HCT116 (cell line): Measurements from ENCODE around the gene MORN1. TPM values are rescaled to one million over a fixed set of nuclear protein-coding genes. Genes with fewer than 3 reads are reported as not detected.

ENCODE experiments used
- ATAC-seq: fragments of 200-7000 bp; cut with Tn5 transposase; 2 replicates; pipeline ENCODE4 v1.9.1; 2020; ENCODE audit warnings: mild to moderate bottlenecking, moderate library complexity
- BruUV-seq: library from RNA; stranded (reverse); fragments of 400-500 nt; replicated peaks from 2 replicates; lab custom pipeline; 2021; lab: Mats Ljungman, UMichigan
- CTCF ChIA-PET: fragments of 300-600 bp; sonication (Branson Sonifier 250); formaldehyde crosslinking; loops from one replicate; lab custom pipeline; 2021; ENCODE audit warnings: antibody characterized with exemption; lab: Charles Lee
- POLR2A ChIA-PET: fragments of 300-600, 350-600 bp; sonication (Branson Sonifier 250); formaldehyde crosslinking; loops from one replicate; lab custom pipeline; 2021; ENCODE audit warnings: antibody characterized with exemption; lab: Charles Lee
- RAD21 ChIA-PET, 2 experiments: fragments of 300-600 bp; sonication (Branson Sonifier 250); formaldehyde crosslinking; loops; one replicate each; lab custom pipeline; 2023; ENCODE audit warnings: low total read pairs in 2 of 2; ENCODE audit not compliant: uncharacterized antibody in 2 of 2, unreplicated experiment in 2 of 2, low non-redundant PET in 1 of 2; lab: Charles Lee
- DNase-seq: peaks from one replicate; pipeline ENCODE4 v3.0.0-alpha.2; 2010; ENCODE audit warnings: low read depth, low spot score
- H2AFZ ChIP-seq: fragments of 200-600 bp; shearing (Covaris generic), sonication (generic); 2 replicates; pipeline ENCODE4 v1.6.1; 2017; ENCODE audit warnings: low read depth, mixed run types, mixed read lengths, antibody characterized with exemption, low read length; ENCODE audit not compliant: poor library complexity, severe bottlenecking
- H3K27ac ChIP-seq: 2 replicates; pipeline ENCODE4 v1.5.1; 2012; ENCODE audit warnings: low read depth, low read length
- H3K27me3 ChIP-seq: fragments of 200-600 bp; sonication (generic); 2 replicates; pipeline ENCODE4 v1.6.1; 2016; ENCODE audit warnings: mixed run types, low read length, mixed read lengths; ENCODE audit not compliant: insufficient read depth
- H3K36me3 ChIP-seq, 2 experiments: fragments of 200-500 bp in 1 of 2; fragments of 200-600 bp in 1 of 2; sonication (Bioruptor generic) in 1 of 2; sonication (generic) in 1 of 2; 2 replicates each; pipeline versions ENCODE4 v1.5.1 to v1.6.1; 2014 to 2016; ENCODE audit warnings: low read length in 2 of 2, inconsistent platforms in 1 of 2, mixed read lengths in 1 of 2, mixed run types in 1 of 2; ENCODE audit not compliant: insufficient read depth in 2 of 2, control insufficient read depth in 1 of 2
- H3K4me1 ChIP-seq, 2 experiments: fragments of 200-600 bp in 1 of 2; sonication (generic) in 1 of 2; 2 replicates each; pipeline versions ENCODE4 v1.5.1 to v1.6.1; 2012 to 2017; ENCODE audit warnings: low read length in 2 of 2, inconsistent platforms in 1 of 2, mild to moderate bottlenecking in 1 of 2, mixed read lengths in 1 of 2, mixed run types in 1 of 2, moderate library complexity in 1 of 2; ENCODE audit not compliant: insufficient read depth in 2 of 2, control insufficient read depth in 1 of 2
- H3K4me2 ChIP-seq: fragments of 200-600 bp; sonication (generic); 2 replicates; pipeline ENCODE4 v1.6.1; 2017; ENCODE audit warnings: mixed run types, low read length, mixed read lengths
- H3K4me3 ChIP-seq, 2 experiments: fragments of 200-600 bp in 1 of 2; sonication (generic) in 1 of 2; replicated peaks in 1 of 2; 2 replicates each; pipeline ENCODE4 v1.5.1; 2011 to 2016; ENCODE audit warnings: low read length in 2 of 2, control low read depth in 1 of 2, low read depth in 1 of 2, mild to moderate bottlenecking in 1 of 2, mixed read lengths in 1 of 2, mixed run types in 1 of 2
- H3K79me2 ChIP-seq: fragments of 200-600 bp; sonication (generic); 2 replicates; pipeline ENCODE4 v1.6.1; 2017; ENCODE audit warnings: mild to moderate bottlenecking, mixed run types, low read length, moderate library complexity, mixed read lengths; ENCODE audit not compliant: insufficient read depth
- H3K9ac ChIP-seq: fragments of 200-600 bp; sonication (generic); 2 replicates; pipeline ENCODE4 v1.6.1; 2016; ENCODE audit warnings: low read length, mixed read lengths
- H3K9me2 ChIP-seq: fragments of 200-600 bp; sonication (generic), shearing (Covaris generic); 2 replicates; pipeline ENCODE4 v1.6.1; 2017; ENCODE audit warnings: mixed run types, mild to moderate bottlenecking, moderate library complexity; ENCODE audit not compliant: insufficient read depth
- H3K9me3 ChIP-seq, 2 experiments: fragments of 200-500 bp in 1 of 2; fragments of 200-600 bp in 1 of 2; sonication (Bioruptor generic) in 1 of 2; sonication (generic) in 1 of 2; 2 replicates each; pipeline ENCODE4 v1.6.1; 2014 to 2017; ENCODE audit warnings: low read length in 2 of 2, mixed read lengths in 2 of 2, inconsistent platforms in 1 of 2, low read depth in 1 of 2, mild to moderate bottlenecking in 1 of 2, mixed run types in 1 of 2, moderate library complexity in 1 of 2; ENCODE audit not compliant: control insufficient read depth in 1 of 2, insufficient read depth in 1 of 2
- H4K20me1 ChIP-seq: fragments of 200-600 bp; sonication (generic), shearing (Covaris generic); 2 replicates; pipeline ENCODE4 v1.6.1; 2017; ENCODE audit warnings: mixed run types, mild to moderate bottlenecking, moderate library complexity; ENCODE audit not compliant: insufficient read depth
- CTCF ChIP-seq, 3 experiments: fragments of 200-600 bp in 1 of 3; sonication (generic) in 1 of 3; IDR thresholded peaks in 2 of 3; conservative IDR thresholded peaks in 1 of 3; 2 replicates each; pipeline ENCODE4 v1.5.1; 2012 to 2017; ENCODE audit warnings: low read depth in 2 of 3, low read length in 2 of 3, antibody characterized with exemption in 1 of 3, borderline replicate concordance in 1 of 3, control low read depth in 1 of 3, mild to moderate bottlenecking in 1 of 3, mixed read lengths in 1 of 3, mixed run types in 1 of 3, moderate library complexity in 1 of 3; ENCODE audit not compliant: insufficient read depth in 1 of 3
- JUND ChIP-seq: IDR thresholded peaks from 2 replicates; pipeline ENCODE4 v1.6.1; 2012
- MAX ChIP-seq: IDR thresholded peaks from 2 replicates; pipeline ENCODE4 v1.6.1; 2012
- POLR2A ChIP-seq: IDR thresholded peaks from 2 replicates; pipeline ENCODE4 v1.7.0; 2011; ENCODE audit warnings: borderline replicate concordance; ENCODE audit not compliant: insufficient read depth, insufficient read length; ENCODE audit errors: extremely low read depth
- POLR2AphosphoS5 ChIP-seq: IDR thresholded peaks from 2 replicates; pipeline ENCODE4 v1.6.1; 2011; ENCODE audit warnings: mild to moderate bottlenecking, low read depth, low read length, moderate library complexity
- RAD21 ChIP-seq: IDR thresholded peaks from 2 replicates; pipeline ENCODE4 v1.6.1; 2012; ENCODE audit warnings: low read depth, mild to moderate bottlenecking
- REST ChIP-seq: IDR thresholded peaks from 2 replicates; pipeline ENCODE4 v1.6.1; 2012; ENCODE audit warnings: low read depth
- TCF7L2 ChIP-seq: IDR thresholded peaks from 2 replicates; pipeline ENCODE4 v1.7.0; 2011; ENCODE audit warnings: borderline replicate concordance, inconsistent platforms; ENCODE audit not compliant: insufficient read depth, insufficient read length; ENCODE audit errors: extremely low read depth
- ZFX ChIP-seq: fragments of 450-650 bp; IDR thresholded peaks from 2 replicates; pipeline ENCODE4 v1.6.1; 2017
- ZNF274 ChIP-seq: fragments of 200-500 bp; sonication (Bioruptor generic); IDR thresholded peaks from 2 replicates; pipeline ENCODE4 v1.6.1; 2014; ENCODE audit warnings: mild to moderate bottlenecking, low read depth, low read length, inconsistent platforms
- intact Hi-C: fragments of 100-400 bp; cut with micrococcal nuclease; formaldehyde crosslinking; loops from 2 replicates; pipeline ENCODE4 v1.10.0; 2022
- total RNA-seq: library from RNA; stranded (reverse); gene quantifications from one replicate; pipeline ENCODE4 v1.2.1, GENCODE V29; 2021; ENCODE audit not compliant: unreplicated experiment

The MORN1 gene
- total RNA-seq, 1 experiment from 2014 or later, result 21.4 TPM

- intact Hi-C loops, result no loop called here
- DNase-seq, result no peak
- Histone ChIP-seq H3K9ac (no peak overlapping the region), H3K9me2 (no peaks in the 10 kb centered on the region), H3K36me3 (no peaks in the 10 kb centered on the region), H3K27ac (no peak overlapping the region), H3K79me2 (peaks cover 100% of the 10 kb centered on the region), H3K4me3 (no peak overlapping the region), H3K27me3 (no peaks in the 10 kb centered on the region), H3K9me3 (no peaks in the 10 kb centered on the region), H4K20me1 (no peaks in the 10 kb centered on the region), H2AFZ (no peak overlapping the region), H3K4me2 (no peak overlapping the region), H3K4me1 (no peaks in the 10 kb centered on the region)
- BruUV-seq, result no TSS peak
- TF ChIP-seq MAX, result no peak
- no peak for TF ChIP-seq POLR2A
- TF ChIP-seq ZNF274, result no peak
- TF ChIP-seq ZFX, result no peak
- ChIA-PET RAD21 (no interaction called here), CTCF (no interaction called here), POLR2A (no interaction called here)
- ATAC-seq, result no peak
Measured at GRCh38 chr1:2297246-2298011, 93.9 kb downstream of the MORN1 start.

GRCh38 chr1:2296614-2297013, 94.7 kb downstream of the MORN1 start:
- TF ChIP-seq POLR2A (no peak), ZFX (no peak), POLR2AphosphoS5 (no peak), JUND (no peak), RAD21 (no peak), REST (no peak), TCF7L2 (no peak), CTCF (IDR thresholded peaks at IDR 0.05 in 2 of 3, conservative IDR thresholded peaks at IDR 0.05 in 1 of 3; ENCODE audit: borderline replicate concordance in 1 of 3, insufficient read depth in 1 of 3, low read depth in 2 of 3, low read length in 2 of 3) (no peak)
- ChIA-PET RAD21 (no interaction called here), POLR2A (no interaction called here), CTCF (interaction anchor here (0.8 kb wide), 1 partner anchor 19 kb away, joined by 3 read pairs; no protein-coding TSS in a partner anchor)
- H3K36me3 ChIP-seq, result no peaks in the 10 kb centered on the region
- no peaks in the 10 kb centered on the region for H3K27me3 ChIP-seq
- intact Hi-C loops, result no loop called here
- H3K27ac ChIP-seq, result no peak overlapping the region
- ATAC-seq (no peak), DNase-seq (no peak)
- H4K20me1 ChIP-seq, result 0 out of 2 replicates have a peak, but pooled peaks cover 5% of the 10 kb centered on the region
- BruUV-seq, result no TSS peak
- H3K4me1 ChIP-seq, result no peaks in the 10 kb centered on the region
- no peaks in the 10 kb centered on the region for H3K9me3 ChIP-seq
- no peak overlapping the region for H3K4me2 ChIP-seq
- H2AFZ ChIP-seq, result no peak overlapping the region
- no peak overlapping the region for H3K9ac ChIP-seq
- peaks cover 100% of the 10 kb centered on the region for H3K79me2 ChIP-seq
- H3K9me2 ChIP-seq, result no peaks in the 10 kb centered on the region
- H3K4me3 ChIP-seq, result no peak overlapping the region
